ENCODE data around the gene MTHFSD.

Gene MTHFSD

DNA sequence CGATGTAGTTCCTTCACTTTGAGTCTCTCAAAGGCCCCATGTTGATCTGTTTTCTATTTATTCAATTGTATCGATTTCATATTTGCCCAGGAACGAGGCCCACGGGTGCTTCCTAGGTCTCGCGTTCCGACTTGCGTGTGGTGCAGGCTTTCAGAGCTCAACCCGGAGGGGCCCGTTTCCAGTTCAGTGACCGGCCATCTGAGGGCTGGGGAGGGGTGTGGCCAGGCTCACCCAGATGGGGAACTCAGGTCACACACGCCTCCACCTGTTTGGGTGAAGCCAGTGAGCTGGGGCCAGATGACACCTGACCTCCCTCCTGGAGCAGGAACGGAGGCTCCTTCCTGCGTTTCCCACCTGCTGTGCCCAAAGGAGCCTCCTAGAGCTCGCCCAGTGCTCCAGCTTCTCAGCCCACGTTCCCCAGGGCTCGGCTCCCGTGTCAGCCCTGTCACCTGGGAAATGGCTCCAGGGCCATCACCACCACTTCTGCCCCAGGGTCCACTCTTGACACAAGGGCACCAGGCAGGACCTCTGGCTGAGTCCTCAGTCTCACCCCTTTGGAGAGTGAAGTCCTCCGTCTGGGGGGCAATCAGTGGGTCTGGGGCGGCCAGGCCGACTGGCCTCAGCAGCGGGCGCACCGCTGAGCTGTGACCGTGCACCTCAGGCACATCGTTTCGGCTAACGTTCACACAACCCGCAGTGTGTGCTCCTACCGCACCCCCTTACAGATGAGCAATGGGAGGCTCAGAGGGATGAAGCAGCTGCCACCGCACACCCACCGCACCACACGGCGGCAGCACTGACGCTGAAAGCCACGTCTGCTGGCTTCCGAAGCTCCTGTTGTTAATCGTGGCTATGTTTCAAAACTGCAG is 26.7 kb downstream of the MTHFSD start:
- no peak for DNase-seq

DNA sequence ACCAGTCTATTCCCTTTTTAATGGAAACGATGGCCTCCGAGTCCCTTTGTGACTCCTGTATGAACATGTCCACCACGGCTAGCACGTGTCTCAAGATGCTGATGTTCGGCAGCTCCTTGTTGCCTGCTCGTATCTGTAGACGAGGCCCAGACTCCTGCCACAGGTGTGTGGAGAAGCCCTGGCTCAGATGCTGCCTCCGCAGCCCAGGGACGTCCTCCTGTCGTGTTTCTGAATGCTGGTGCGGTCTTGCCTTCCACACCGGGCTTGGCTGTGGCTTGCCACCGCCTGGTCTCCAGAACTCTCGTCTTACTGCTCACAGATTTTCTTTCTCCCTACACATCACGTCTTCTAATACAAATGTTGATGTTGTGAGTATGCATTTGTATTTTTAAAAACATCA is 27.7 kb downstream of the MTHFSD start:
- no peak for DNase-seq

DNA sequence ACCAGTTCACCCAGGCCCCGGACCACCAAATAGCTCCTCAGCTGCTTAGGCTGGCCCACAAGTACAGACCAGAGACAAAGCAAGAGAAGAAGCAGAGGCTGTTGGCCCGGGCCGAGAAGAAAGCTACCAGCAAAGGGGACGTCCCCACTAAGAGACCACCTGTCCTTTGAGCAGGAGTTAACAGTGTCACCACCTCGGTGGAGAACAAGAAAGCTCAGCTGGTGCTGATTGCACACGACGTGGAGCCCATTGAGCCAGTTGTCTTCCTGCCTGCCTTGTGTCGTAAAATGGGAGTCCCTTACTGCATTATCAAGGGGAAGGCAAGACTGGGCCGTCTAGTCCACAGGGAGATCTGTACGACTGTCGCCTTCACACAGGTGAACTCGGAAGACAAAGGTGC is 29.3 kb downstream of the MTHFSD start:
- no peak for DNase-seq

DNA sequence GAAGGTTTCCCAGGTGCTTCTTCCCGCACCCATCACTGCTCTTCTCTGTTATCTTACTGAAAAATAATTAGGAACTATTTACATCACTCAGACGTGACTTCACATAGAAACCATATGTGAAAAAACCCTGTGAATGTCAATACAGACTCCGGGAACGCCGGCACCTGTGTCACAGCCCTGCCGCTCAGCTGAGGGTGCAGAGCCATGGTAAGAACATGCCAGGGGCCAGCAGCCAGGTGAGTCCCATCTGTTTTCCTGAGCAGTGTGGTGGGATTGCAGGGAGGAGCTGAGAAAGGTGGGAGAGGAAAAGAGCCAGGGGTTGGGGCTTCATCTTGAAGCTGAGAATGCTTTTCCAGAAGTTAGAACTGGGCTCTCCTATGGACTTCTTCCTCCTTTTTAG is 31.0 kb downstream of the MTHFSD start:
- no peak for DNase-seq

DNA sequence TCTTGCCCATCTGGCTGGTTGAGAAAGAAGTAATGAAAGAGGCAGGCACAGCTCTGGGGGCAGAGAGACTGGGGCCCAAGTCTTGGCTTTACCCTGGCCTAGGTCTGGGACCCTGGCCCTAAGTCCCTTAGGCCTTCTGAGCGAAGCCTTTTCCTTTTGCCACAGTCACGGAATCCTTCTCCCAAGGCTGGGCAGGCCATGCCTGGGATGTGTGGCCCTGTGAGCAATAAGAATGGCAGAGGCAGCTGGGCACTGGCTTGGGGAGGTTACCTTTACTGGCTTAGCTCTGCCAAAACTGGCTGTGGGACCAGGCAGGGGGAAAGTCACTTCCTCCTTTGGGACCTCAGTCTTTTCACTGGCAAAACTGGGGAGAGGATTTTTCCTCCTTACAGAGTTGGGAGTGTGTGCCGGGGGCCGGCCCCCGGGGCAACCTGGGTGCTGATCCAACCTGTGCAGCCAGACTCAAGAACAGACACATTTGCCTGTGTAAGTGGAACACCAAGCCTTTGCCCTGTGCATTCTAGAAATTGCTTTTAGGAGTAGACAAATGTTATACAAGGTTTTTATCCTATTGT is 31.8 kb downstream of the MTHFSD start:
- DNase-seq, result no peak

DNA sequence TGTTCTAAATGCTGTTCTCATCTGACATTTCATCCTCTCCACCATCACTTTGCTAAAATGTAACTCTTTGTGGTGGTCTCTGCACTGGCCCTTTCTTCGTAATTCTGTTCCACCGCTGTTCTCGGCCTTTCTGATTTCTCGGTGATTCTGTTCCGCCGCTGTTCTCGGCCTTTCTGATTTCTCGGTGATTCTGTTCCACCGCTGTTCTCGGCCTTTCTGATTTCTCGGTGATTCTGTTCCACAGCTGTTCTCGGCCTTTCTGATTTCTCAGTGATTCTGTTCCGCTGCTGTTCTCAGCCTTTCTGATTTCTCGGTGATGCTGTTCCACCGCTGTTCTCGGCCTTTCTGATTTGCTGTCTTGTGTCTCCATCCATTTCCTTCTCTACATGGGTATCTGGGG is 32.4 kb downstream of the MTHFSD start:
- DNase-seq, result no peak

DNA sequence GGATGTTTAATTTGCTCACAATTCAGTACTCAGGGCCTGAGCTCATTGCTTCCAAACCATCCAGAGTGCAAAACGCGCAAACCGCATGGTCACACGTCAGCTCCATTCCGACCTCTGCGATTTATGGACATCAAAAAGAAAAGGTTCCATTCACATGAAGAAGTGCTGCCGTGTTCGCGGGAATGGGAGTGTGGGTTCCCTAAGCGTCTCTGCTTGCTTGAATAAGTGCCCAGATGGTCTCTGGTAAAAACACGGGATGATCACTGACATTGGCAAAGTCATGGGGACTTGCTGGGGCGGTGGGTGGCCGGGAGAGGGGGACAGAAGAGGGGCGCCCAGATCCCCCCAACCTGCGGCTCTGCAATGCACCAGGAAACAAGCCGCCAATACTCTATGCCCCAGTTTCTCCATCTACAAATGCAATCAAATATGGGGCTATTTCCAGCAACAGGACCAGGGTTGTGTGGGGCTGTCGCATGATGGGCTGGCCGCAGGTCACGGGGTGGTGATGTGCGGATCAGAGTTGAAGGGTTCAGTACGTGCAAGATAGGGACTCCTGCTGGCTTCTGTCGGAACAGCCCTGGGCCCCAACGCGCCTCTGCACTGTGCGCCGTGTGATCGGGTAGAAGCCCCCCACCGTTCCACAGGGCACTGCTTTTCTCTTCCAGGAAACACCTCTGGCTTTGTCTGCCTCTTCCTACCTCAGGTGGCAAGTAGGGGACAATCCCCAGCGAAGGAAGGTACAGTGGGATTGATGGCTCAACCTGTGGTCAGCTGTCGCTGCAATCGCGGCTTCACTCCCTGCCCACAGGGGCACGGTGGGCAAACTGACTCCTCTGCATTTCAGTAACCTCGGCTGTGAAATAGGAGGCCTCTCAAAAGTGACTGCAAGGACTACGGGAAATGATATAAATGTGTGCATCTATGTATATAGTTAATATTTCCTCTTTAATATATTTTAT is 33.5 kb downstream of the MTHFSD start:
- no peak for DNase-seq

DNA sequence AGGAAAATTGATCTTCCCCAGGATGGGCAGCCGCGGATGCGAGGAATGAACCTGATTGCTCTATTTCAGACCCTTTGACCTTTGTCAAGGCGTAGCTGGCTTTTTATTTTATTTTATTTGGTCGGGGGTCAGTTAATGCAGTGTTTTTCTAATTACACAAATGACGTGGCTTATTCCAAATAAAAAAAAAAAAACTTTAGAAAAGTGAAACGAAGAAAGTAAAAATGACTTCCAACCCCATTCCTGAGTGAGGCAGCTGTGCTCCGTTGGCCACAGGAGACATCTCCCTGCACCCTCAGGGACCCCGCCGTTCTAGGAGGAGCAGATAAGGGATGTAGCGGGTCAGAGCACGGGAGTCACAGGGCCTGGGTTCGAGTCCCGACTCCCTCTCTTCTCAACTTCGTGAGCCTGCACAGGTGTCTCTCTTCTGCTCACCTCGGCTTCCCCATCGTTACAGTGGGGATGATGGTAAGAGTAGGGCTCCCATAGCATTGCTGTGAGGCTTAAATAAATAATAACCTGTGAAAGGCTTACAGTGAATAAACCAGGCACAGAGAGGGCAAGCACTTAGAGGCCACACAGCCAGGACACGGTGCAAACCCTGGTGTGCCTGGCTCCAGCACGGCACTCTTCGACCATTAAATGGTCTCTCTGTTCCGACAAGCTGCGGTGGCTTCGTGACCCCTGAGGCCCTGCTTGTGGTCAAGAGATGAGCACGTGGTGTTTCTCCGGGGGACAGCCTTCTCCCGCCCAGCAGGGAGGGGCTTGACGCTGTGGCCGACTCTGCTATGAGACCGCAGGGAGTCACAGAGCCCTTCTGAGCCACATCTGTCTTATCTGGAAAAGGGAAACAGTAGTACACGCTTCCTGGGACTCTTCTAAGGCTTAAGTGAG is 34.5 kb downstream of the MTHFSD start:
- no peak for DNase-seq

DNA sequence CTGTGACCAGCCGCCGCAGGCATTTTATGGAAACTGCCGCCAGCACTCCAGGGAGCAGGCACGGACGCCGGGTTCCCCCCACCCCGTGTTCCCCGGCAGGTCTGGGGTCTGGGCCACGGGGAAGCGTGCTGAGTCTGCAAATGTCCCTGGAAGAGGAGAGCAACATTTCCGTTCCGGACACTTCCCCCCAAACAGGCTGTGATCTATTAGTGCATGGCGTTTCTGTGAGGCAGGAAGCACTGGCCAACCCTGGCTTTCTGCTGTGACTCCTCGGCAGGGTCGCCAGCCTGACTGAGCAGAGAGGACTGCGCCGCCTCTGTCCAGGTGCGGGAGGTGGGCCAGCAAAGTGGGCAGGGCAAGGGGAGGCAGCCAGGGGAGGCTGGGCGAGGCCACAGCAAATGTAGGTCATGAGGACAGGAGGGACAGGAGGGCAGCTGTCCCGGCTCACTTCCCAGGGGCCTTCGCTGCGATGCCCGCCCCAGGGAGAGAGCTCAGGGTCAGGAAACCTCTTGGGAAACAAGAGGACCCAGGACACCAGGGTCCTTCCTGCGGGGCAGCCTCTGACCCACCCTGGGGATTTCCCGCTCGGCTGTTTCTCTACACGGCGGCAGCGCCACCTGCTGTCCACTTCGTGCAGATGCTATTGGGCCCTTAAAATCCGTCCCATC is 35.3 kb downstream of the MTHFSD start:
- peak; percentile 48 for DNase-seq

DNA sequence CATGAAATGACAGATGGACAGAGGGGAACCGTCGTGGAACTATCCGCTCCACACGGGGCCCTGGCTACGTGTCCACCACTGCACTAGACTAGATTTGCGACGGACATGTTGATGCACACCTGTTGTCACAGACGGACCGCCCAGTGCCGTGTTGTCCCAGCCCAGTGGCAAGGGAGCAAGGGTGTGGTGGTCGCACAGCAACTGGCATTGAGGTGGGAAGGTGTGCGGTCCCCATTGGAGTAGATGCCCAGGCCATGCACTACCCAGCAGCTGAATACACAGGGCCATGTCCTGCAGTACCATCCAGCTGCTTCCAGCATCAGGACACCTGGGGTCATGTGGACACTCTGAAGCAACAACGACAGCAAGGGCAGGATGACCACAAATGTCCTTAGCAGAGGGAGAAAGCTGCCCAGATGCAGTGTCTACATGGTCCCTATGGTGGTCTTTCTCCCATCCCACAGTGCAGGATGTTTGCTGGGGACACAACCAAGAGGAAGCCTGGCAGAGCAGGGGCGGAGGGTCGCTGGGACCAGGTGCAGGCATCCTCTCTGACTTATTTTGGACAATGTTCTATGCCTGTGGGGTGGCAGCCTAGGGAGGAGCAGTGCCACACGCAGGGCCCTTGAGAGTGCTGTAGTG is 35.9 kb downstream of the MTHFSD start:
- no peak for DNase-seq

DNA sequence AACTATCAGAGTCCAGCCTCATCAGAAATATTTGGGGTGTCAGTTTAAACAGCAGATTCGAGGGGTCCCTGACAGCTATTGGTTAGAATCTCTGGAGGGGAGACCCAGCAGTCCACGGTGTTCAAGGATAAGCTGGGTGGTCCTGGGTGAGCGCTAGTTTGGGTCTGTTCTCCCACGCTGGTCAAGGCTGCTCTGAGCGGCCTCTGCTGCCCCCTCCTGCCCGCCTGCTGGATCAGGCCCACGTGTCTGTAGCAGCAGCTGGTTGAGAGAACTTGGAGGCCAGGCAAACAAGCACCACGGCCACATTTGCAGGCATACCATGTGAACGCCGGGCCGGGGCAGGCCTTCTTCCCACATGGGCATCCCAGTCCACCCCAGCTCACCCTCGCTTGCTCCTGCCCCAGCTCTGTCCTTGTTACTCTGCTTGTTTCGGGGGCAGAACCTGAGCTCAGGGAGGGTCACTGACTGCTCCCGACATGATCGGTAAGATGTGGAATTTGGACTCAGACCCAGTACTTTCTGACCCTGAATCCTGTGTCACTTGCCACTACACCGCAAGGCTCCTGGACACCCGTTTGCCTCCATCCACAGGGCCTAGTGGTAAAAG is 37.3 kb downstream of the MTHFSD start:
- peak; percentile 37 for DNase-seq

DNA sequence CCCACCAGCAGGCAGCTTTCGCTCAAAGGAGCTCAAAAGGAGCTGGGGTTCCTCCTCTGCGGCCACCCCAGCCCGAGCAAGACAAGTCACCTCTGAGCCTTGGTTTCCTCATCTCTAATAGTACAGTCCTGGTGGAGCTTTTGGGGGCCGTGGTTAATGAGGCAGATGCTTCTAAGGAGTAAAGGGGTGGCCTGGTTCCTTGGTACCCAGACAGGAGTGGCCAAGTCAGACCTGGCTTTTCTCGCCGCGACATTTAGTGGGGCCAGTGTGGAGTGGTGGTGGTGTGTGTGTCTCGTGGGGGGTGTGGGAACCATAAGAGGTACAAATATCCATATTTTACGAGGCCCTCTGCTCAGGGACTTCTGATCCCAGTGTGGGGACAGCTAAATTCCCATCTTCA is 38.0 kb downstream of the MTHFSD start:
- DNase-seq, result no peak

DNA sequence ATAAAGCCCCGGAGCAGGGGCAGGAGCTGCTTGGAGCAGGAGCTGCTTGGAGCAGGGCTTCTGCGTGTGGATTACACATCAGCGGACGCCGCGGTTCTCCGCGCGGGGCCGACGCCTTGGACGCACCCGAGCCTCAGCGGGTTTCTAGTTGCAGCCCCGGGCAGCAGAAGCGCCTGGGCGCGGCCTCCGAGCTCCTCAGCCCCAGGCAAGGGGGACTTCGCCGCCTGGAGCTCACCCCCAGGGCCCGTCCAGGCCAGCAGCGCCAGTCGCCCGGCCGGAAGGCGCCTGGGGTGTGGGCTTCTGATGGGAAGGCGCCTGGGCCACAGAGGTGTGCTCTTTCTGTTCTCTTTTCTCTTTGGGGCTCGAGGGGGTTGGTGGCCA is 38.4 kb downstream of the MTHFSD start:
- no peak for DNase-seq

DNA sequence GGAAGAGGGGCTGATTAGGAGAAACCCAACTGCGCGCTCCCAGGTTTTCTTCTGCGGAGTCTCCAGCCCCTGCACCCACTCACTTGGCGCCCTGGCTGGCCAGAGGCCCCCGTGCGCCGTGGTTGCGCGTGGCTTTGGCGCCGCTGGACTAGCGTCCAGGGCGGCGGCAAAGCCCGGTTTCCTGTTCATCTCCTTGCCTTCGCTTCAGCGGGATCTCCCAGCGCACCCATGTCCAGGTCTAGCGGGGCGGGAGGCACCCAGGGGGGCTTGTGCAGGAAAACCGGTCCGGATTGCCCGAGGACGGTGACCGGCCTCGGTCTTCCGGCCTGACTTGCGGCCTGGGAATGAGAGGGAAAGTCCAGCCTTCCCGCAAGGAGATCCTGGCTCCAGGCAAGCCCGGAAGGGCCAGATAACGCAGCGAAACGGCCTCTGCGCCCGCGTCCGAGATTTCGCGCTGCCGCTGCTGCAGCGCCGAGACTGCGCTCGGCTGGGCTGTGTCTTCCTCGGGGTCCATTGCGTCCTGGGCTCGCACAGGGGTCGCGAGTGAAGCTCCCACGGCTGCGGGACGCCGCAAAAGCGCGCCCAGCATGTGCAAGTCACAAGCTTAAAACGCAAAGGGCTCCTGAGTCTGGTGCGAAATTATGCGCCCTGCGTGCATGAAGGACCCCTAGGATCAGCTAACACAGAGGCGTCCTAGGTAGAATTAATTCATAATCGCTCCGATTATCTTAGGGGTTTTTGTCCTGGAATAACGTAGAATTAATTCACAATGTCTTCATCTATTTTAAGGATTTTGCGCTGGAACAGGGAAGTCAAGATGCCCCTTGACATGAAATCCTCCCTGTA is 39.0 kb downstream of the MTHFSD start:
- no peak for DNase-seq

DNA sequence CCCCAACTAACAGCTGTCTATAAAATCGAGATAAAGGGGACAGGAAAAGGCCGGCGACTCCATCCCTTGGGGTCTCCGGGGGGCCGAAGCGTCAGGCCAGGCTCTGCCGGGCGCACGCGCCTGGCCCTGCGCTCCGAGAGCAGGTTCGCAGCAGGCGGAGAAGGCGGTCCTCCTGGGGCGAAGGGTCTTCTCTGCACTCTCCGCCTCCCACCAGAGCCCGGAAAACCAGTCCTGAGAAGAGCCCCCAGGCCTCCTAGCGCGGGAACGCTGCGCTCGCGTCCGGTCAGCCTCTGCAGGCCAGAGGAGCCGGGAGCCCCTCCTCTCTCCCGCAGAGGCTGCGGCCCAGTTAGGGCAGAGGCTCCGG is 39.6 kb downstream of the MTHFSD start:
- DNase-seq, result no peak

DNA sequence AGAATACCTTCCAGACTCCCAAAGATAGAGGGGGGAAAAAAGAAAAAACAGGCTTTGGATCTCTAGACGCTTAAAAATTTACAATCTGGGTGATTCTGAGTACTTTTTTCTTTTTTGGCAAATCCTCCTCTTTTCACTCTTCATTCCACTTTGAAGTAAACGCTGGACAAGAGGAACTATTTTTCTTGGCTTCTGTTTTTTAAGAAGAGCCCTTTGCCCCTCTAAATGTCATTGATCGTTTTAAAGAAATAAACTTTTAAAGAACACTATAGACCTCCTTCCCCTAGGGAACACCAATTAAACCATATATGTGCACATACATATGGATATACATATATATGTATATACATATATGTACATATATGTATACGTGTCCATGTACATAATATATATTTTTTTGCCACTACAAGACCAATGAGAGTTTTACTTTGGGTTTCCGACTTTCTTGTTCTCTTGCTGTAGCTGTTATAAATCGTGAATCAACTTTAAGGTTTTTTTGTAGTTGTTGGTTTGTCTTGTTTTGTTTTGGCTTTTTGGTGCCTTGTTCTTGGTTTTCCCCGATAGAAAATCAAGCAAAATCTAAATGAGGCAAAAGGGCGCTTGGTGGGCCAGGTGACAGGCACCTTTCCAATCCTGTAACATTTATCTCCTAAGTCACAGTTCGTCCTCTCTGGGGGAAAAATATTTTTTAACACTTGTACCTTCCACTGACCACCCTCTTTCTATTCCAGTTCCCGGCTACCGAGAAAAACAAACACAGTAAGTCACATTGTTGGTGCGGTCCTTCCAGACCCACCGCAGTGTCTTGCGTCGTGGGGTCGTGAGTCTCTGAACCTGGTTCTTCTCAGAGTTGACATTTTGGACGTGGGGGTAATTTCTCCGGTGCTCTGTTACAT is 40.3 kb downstream of the MTHFSD start:
- no peak for DNase-seq

DNA sequence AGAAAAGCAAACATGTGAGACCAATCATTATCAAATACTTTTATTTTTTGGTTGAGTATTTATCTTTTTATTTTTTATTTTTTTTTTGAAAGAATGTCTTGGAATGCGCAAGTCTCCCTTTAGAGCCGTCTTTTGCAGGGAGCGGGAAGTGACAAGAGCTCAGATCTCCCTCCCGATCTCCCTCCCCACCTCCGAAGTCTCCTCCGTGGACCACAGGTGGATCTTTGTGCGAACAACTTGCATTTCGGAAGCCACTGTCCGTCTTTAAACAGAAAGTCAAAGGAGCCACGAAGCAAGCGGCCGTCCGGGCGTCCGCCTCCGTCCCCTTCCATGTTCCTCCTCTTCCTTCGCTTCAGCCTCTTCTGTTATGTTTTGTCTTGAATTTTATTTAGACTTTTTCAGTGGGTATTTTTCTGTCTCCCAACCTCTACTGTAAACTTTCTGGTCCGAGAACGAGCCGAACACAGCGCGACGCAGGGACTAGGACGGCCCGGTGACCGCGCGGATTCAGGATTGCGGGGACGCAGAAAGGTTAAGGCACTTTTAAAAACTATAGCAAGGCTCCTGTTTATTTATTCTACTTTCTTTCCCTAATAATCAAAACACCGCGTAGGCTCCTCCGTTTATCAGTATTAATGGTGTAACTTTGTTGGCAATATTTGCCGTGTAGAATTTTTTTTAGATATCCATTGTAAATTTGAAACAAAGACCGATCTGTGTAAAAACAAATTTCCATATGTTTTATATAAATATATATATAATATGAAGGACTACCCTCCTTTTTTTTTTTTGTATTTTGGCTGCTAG is 41.4 kb downstream of the MTHFSD start:
- no peak for DNase-seq

DNA sequence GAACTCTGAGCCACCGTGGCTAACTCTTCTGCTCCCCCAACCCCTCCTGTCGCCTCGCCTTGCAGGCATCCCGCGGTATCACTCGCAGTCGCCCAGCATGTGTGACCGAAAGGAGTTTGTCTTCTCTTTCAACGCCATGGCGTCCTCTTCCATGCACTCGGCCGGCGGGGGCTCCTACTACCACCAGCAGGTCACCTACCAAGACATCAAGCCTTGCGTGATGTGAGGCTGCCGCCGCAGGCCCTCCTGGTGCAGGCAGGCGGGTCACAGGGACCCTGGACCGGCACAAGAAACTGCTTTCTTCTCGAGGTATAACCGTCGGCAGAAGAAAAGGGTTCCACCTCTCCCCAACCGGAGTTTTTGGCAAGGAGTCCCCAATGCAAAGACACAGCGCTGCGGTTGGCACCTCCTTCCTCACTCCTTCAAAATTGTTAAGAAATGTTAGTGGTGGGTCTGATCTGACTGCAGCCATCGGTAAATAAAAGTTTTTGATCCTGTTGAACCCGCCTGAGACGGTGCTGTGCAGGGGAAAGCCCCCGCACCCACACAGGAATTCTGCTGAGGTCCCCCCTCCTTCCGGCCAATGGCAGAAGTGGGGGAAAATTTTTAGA is 42.1 kb downstream of the MTHFSD start:
- no peak for DNase-seq
